AG04449 (cell line): ENCODE data around the gene TPD52L2.

ENCODE experiments used
- CTCF ChIA-PET: fragments of 350-600 bp; formaldehyde crosslinking; extraction: SDS; loops from one replicate; lab custom pipeline; 2021; ENCODE audit warnings: antibody characterized with exemption; lab: Yijun Ruan, JAX
- POLR2A ChIA-PET: fragments of 400-600, 350-600 bp; formaldehyde crosslinking; extraction: SDS; loops from one replicate; lab custom pipeline; 2020; ENCODE audit warnings: antibody characterized with exemption, inconsistent platforms; lab: Yijun Ruan, JAX
- DNase-seq: peaks from one replicate; pipeline ENCODE4 v3.0.0-alpha.2; 2010; ENCODE audit warnings: low read depth, low spot score
- H3K4me3 ChIP-seq: 2 replicates; pipeline ENCODE4 v1.5.1; 2011; ENCODE audit warnings: low read depth, mild to moderate bottlenecking, control low read depth, low read length
- TF ChIP-seq, protein P1 (sequence below): IDR thresholded peaks from one replicate; pipeline ENCODE4 v1.5.1; 2011; ENCODE audit warnings: mild to moderate bottlenecking, moderate library complexity, low read length, control low read depth, inconsistent platforms; ENCODE audit not compliant: insufficient read depth; ENCODE audit errors: missing control alignments

TPD52L2 gene

DNA sequence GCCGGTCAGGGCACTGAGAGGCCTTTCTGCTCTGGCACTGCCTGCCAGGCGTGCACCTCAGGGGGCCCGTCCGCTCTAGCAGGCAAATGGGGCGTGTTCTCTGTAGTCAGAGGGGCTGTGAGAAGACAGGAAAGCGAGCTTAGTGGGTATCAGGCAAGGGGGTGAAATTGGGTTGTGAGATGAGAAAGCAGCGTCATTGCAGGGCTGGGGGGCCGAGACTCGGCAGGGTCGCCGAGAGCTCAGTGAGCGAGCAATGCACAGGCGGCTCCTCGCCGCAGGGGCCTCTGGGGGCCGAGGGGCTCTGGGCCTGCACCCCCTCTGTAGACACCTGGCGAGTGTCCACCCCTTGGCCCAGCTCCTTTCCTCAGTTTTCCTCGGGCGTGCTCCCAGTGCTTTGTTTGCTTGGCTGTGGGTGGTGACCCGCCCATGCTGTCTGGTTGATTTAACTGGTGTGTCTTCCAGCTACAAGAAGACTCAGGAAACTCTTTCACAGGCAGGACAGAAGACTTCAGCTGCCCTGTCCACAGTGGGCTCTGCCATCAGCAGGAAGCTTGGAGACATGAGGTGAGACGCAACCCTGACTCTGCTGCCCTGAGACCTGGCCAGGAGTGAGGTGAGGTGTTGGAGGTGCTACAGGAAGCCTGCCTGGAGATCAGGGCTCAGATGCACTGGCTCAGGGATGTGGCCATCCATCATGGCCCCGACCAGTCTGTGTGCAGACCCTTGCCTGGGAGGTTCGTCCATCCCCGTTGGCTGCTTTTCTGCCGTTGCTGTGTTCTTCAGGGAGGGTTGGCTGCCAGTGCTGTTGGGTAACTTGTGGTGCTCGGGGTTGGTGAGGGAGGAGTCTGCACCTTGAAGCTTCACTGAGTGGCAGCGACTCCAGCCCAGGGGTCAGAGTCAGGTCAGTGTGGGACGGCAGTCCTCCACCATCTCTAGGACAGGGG is 17.5 kb downstream of the TPD52L2 start:
- TF ChIP-seq, protein P1, sequence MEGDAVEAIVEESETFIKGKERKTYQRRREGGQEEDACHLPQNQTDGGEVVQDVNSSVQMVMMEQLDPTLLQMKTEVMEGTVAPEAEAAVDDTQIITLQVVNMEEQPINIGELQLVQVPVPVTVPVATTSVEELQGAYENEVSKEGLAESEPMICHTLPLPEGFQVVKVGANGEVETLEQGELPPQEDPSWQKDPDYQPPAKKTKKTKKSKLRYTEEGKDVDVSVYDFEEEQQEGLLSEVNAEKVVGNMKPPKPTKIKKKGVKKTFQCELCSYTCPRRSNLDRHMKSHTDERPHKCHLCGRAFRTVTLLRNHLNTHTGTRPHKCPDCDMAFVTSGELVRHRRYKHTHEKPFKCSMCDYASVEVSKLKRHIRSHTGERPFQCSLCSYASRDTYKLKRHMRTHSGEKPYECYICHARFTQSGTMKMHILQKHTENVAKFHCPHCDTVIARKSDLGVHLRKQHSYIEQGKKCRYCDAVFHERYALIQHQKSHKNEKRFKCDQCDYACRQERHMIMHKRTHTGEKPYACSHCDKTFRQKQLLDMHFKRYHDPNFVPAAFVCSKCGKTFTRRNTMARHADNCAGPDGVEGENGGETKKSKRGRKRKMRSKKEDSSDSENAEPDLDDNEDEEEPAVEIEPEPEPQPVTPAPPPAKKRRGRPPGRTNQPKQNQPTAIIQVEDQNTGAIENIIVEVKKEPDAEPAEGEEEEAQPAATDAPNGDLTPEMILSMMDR = no peak
- DNase-seq = no peak
- no peak overlapping the region for H3K4me3 ChIP-seq
- ChIA-PET POLR2A (interaction anchor here (2.0 kb wide), 1 partner anchor 17 kb away, joined by 9 read pairs; the partner anchor contains the start of gene TPD52L2), CTCF (interaction anchor here (1.2 to 1.3 kb wide), 3 partner anchors 9 to 98 kb away, joined by 3 to 4 read pairs (median 4); no protein-coding TSS in a partner anchor)

DNA sequence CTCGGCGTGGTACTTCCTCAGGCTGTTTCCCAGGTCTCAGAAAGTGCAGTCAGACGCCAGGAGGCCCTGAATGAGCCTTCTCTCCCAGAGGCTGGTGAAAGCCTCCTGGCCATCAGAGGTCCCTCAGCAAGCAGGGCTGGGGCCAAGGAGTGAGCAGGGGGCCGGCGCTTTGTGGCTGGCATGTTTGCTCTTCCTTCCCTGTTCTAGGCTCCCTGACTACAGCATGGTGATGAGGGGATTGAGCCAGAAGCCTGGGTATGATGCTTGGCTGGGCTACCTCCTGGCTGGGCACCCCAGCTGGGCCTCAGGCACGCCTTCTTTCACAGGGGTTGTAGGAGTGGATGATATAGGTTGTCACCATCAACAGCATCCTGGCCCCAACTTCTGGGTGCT is 18.1 kb downstream of the TPD52L2 start:
- DNase-seq = no peak
- CTCF ChIA-PET = interaction anchor here (1.3 kb wide), 2 partner anchors 9 to 97 kb away, joined by 3 to 4 read pairs; no protein-coding TSS in a partner anchor
- no peak overlapping the region for H3K4me3 ChIP-seq
- POLR2A ChIA-PET = no interaction called here
- TF ChIP-seq, protein P1 = no peak

DNA sequence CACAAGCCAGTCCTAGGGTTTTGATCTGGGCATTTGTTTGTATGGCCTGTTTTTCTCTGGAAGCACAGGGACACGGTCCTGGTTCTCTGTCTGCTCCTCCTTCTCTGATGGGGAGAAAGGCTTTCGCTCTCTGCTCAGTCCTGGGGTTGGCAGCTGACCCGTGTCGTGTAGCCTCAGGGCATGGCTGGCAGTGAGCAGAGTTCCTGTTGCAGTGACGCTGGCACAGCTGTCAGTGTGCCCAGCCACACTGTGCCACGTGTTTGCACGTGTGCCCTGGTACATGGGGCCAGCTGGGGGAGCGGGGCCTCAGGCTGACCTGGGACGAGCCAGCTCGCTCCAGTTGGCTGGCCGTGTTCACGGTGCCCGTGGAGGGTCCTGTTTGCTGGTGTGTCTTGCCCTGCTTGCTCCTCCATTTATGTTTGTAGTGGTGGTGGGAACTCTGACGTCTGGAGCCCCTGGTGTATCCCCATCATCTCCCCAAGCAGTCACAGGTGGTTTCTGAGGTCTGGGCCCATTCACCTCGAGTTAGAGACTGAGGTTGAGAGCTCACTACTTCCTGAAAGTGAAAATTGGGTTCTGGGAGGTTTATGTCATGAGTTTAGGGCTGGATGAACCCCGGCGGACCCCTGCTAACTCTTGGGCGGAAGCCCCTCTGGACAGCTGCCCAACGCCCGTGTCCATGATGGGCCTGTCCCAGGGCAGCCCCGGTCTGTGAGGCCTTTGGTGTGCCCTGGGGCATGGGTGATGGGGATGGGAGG is 19.6 kb downstream of the TPD52L2 start:
- ChIA-PET CTCF (no interaction called here), POLR2A (interaction anchor here (0.9 kb wide), 1 partner anchor 20 kb away, joined by 4 read pairs; the partner anchor contains the start of gene TPD52L2)
- TF ChIP-seq, protein P1 = no peak
- no peak overlapping the region for H3K4me3 ChIP-seq
- DNase-seq = no peak

DNA sequence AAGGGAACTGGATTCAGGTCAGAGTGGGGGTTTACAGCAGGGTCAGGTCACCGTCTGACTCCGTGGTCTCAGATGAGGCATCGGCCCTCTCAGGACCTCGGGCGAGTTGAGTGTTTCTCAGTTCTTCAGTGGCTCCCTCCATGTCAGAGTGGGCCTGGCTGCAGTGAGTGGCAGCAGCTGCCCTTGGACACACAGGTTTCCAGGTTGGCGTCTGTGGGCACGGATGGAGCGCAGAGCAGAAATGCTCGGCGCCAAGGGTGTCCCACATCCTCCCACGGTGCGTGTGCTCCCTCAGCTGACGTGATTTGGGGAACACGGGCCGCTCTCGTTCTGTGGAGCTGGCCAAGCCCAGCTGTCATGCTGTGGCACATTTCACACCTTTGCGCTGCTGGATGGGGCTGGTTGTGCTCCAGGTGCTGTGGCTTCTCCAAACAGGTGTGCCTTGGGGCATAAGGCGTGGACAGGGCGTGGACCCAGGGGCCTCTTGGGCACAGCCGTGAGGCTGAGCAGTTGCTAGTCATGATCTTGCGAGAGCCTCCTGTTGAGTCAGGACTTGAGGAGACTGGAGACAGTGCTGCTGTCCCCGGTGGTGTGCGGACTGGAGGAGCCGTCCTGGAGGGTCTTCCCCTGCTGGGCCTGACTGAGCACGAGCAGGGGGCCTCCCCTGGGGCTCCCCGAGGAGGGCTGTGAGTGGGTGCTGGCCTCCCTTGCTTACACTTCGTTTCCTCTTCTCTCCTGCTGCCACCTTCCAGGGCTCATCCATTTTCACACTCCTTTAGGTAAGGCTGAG is 20.4 kb downstream of the TPD52L2 start:
- ChIA-PET POLR2A (interaction anchor here (0.9 kb wide), 1 partner anchor 20 kb away, joined by 4 read pairs; the partner anchor contains the start of gene TPD52L2), CTCF (no interaction called here)
- TF ChIP-seq, protein P1 = no peak
- no peak overlapping the region for H3K4me3 ChIP-seq
- no peak for DNase-seq

DNA sequence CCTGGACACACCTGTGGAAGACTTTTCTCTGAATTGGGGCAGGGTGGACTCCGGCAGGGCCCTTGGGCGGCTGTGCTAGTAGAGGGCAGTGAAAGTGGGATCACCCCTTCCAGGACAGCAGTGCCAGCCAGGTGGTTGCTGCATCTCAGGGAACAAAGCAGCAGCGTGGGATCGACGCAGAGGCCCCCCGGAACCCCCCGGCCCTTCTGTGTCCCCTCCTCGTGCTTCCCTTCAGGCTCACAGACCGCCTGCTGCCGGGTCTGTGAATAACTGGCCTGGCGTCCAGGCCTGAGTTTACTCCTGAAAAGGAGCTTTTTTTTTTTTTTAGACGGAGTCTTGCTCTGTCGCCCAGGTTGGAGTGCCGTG is 21.0 kb downstream of the TPD52L2 start:
- ChIA-PET POLR2A (interaction anchor here (1.2 kb wide), 1 partner anchor 21 kb away, joined by 6 read pairs; the partner anchor contains the start of gene TPD52L2), CTCF (no interaction called here)
- no peak for DNase-seq

More for the DNA sequence above, 21.0 kb downstream of the TPD52L2 start:
- no peak overlapping the region for H3K4me3 ChIP-seq
- TF ChIP-seq, protein P1 = no peak
